GM21786 (cell line): ENCODE data around the gene C14orf119.

ENCODE experiments used
- ATAC-seq: cut with Tn5 transposase; IDR thresholded peaks from one replicate; pipeline ENCODE4 v1.9.1; 2021; ENCODE audit not compliant: unreplicated experiment

The C14orf119 gene

GRCh38 chr14:23095196-23096108 lies at the start of gene C14orf119:
TSS of gene C14orf119 (plus strand) at chr14:23095505. CDS start at chr14:23097659, 2,154 bp downstream.
- ATAC-seq: peak; percentile 94

DNA sequence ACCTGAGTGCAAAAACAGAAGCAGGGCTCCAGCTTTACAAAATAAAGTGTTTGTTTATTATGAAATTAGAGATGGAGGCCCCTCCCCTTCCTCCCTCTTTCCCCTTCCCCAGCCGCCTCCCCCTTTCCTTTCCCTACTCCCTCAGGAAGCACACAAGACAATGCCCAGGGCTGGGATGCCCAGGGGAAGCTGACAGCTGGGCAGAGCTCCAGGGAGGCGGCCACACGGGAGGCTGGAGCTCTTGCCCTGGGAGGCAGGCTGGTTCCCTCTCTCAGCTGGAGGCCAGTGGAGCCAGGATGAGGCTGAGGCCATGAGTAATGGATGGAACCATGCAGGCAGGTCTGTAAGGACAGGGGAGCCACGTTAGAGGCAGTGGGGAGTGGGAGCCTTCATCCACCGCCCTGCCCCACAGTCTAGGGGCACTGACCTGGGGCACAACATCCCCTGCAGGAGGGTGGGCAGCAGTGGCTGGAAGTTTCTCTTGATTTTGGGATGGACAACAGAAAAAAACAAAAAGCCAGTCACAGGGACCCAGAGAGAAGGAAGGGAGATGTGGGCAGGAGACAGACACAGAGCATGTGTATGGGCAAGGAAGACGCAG lies 48.2 kb upstream of the C14orf119 start:
- ATAC-seq: no peak

GRCh38 chr14:23047751-23048693 lies 47.3 kb upstream of the C14orf119 start:
- ATAC-seq: no peak

DNA sequence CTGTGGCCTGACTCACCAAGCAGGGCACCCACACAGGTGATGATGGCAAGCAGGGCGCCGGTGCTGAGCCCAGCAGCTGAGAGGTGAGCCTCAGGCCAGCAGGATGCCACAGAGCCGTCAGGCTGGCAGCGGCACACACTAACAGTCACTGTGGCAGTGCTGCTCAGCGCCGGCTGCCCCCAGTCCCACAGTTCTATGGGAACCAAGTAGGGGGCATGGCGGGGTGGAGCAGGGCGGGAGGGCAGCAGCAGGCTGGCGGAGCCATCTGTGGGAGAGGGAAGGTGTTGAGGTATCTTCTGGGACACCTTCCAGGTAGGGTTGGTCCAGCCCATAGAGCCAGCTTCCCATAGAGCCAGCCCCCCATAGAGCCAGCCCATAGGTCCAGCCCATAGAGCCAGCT lies 46.3 kb upstream of the C14orf119 start:
- ATAC-seq: no peak

DNA sequence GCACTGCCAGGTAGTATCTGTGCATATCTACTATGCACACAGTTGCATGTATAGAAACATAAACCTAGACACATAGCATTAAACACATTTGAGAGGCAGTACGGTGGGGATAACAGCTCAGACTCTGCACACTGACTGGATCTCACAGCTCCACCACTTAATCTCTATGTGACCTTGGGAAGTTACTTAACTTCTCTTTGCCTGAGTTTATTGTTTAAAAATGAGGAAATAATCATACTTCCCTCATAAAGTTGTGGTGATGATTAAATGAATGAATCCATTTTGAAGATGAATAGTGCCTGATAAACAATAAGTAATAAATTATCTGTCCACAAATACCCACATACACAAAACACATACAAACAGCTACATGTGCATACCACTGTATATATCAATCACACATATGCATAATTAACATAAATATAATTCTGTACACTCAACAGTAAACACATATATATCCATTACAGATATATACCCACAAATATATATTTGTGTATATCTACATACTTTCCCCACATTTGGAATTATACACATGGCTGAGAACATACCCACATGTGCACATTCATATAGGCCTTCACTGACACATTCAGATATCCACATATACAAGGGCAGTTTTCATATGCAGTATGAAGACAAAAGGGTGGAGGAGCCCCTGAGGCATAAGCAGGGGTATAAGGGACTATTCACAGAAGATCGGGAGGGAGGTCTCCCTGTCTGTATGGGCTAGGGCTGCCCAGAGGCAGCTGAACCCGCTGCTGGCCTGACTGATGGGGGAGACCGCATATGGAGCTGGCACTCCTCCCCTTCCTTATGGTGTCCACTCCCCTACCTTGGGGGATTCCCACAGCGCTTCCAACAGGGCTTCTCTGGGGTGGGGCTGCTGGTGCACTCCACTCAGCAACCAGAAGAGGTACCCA lies 43.9 kb upstream of the C14orf119 start:
- no peak for ATAC-seq

GRCh38 chr14:23052182-23052623 lies 43.1 kb upstream of the C14orf119 start:
- no peak for ATAC-seq

DNA sequence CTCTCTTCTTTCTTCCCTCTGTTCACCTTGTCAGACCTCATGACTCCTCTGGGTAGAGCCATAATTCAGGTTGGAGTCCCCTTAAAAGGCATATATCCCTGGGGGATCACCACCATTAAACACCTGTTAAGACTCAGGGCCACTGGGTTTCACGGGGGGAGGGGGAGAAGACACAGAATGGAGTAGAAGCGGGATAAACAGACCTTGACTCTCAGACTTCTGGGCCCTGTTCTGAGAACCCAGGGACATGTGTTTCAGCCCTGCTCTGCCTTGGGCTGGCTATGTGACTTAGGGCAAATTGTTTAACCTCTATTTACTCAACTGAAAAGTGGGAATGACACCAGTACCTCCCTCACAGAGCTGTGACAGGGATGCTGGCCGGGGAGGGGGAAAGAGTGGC lies 42.6 kb upstream of the C14orf119 start:
- ATAC-seq: no peak

- ATAC-seq: no peak
These were observed 41.9 kb upstream of the C14orf119 start for GRCh38 chr14:23053426-23053825.

- ATAC-seq: no peak
These were observed 41.1 kb upstream of the C14orf119 start for GRCh38 chr14:23054000-23054811.

GRCh38 chr14:23055147-23055550 lies 40.2 kb upstream of the C14orf119 start:
- no peak for ATAC-seq

DNA sequence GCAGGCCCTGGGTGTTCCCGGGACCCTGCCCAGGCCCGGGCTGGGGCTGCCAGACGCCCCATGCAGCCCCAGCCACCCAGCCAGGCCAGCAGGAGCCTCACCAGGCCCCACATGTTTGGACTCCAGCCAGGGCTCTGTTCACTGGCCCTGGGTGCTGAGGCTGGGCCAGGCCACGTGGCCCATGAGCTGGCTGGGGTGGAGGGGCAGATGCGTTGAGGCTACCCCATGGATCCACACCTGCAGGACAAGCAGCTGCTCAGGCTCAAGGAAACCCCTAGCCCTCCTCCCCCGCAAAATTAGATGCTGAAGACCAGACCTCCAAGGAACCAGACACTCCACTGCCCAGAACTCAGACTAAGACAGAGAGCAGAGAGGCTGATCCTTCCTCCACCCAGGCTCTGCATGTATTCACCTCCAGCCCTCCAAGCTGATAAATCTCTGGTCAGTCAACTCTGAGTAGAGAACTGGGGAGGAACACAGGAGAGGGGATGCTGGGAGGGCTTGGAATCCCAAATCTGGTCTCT lies 39.6 kb upstream of the C14orf119 start:
- no peak for ATAC-seq

- ATAC-seq: peak; percentile 64
These were observed 39.0 kb upstream of the C14orf119 start for GRCh38 chr14:23056145-23056955.

DNA sequence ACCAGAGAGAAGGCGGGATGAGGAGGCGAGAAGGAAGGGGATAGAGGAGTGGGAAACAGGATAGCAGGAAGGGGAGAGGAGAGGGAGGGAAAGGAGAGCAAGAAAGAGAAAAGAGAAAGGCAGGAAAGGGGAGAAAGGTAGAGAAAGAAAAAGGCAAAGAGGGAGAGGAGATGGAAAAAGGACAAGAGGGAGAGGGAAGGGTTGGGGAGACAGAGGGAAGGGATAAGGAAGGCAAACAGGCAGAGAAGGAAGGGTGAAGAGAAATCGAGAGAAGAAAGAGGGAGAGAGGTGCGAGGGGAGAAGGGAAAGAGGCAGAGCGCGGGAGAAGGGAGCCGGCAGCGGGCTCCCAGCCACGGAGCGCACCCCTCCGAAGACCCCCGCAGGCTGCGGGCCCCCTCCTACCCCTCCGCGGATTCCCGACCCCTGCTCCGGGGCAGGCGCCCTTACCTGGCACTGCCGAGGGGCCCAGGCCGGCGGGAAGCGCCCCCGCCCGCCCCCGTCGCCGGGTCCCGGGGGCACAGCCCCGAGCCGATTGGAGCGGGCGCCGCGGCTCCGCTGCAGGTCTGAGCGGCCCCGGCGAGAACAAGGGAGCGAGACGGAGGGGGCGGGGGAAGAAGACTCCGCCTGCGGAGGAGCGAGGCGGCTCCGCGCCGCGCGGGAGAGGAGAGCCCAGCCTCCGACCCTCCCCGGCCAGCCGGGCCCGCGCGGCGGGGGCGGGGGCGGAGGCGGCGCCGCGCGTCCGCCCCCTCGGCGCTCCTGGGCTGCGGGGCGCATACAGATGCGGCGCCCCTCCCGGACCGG lies 38.1 kb upstream of the C14orf119 start, which contains the start of gene CDH24:
Gene CDH24 (minus strand): TSS at position 565 of the 801 bp plus-strand sequence. CDS start 1,787 bp downstream, outside the sequence.
- ATAC-seq: peak; percentile 39

DNA sequence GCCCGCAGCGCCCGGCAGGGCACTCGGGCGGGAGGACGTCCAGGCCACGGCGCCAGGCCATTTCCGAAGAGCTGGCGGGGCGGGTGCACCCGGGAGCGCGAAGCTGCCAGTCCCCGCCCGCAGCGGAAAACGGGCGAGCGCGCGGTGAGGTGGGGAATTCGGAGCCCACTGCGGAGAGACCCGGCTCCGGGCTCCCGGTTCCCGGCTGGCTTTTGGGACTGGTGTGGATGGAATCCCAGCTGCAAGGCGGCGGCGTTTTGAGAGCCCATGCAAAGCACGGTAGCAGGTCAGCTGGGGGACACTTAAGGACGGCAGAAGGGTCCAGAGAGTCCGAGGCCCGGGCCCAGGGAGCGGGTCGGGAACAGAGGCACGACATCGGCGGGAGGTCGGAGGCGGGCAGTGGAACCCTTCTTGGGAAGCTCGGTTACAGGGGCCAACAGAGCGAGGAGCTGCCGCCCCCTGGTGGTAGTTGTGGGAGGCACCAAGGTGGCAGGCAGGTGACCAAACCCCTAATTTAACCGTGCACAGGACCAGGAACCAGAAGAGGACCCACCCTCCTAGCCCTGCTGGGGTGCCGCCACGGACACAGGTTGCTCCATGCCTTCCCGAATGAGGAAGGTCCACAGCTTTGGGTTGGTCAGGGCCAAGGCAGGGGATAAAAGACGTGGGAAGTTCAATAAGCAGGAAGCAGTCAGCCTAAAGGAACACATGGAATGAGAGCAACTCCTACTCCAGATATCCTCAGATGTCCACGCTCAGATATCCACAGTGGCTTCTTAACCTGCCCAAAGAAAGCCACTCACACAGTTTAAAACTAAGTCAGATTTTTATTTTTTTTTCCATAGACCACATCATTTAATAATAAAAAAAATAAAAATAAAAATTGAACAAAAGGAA lies 37.3 kb upstream of the C14orf119 start:
- ATAC-seq: peak; percentile 46

GRCh38 chr14:23058654-23059504 lies 36.4 kb upstream of the C14orf119 start:
- ATAC-seq: no peak
